Measurements from ENCODE around the gene DEFB129. TPM values are rescaled to one million over a fixed set of nuclear protein-coding genes. Genes with fewer than 3 reads are reported as not detected.
A peak's percentile ranks its signal among the peaks of the same experiment; 100 is the strongest.

DEFB129 gene
- total and polyA plus RNA-seq, 2 experiments from 2014 or later: not detected

GRCh38 chr20:266596-267562, 39.8 kb downstream of the DEFB129 start:
- Histone ChIP-seq H3K4me1 (ENCODE audit: insufficient read depth) (0 out of 2 replicates have a peak, but pooled peaks cover 4% of the 10 kb centered on the region), H3K4me2 (peak overlapping the region; percentile 78), H3F3A (replicated peaks; ENCODE audit: low read depth) (no peaks in the 10 kb centered on the region), H2AFZ (peak overlapping the region; percentile 96), H3K27ac (ENCODE audit: low read depth) (no peak overlapping the region), H4K20me1 (replicated peaks; ENCODE audit: insufficient read depth) (peaks cover 6% of the 10 kb centered on the region; the same call in 1 of the 2 replicates), H3K79me2 (replicated peaks; ENCODE audit: insufficient read depth) (no peaks in the 10 kb centered on the region), H3K36me3 (ENCODE audit: insufficient read depth) (no peaks in the 10 kb centered on the region), H3K27me3 (ENCODE audit: insufficient read depth) (peaks cover 53% of the 10 kb centered on the region), H3K4me3 (peak overlapping the region; percentile 55), H3K9me2 (ENCODE audit: insufficient read depth) (0 out of 2 replicates have a peak, but pooled peaks cover 2% of the 10 kb centered on the region)
- Mint-ChIP-seq H3K27ac (peak overlapping the region; percentile 85), H3K4me1 (peaks cover 7% of the 10 kb centered on the region), H3K4me3 (peak overlapping the region; percentile 72), H3K27me3 (ENCODE audit: insufficient read depth, low read depth, poor library complexity) (peaks cover 35% of the 10 kb centered on the region), H3K9me3 (peaks cover 5% of the 10 kb centered on the region; the same call in 2 of the 3 replicates), H3K36me3 (ENCODE audit: low read depth) (0 out of 3 replicates have a peak, but pooled peaks cover 4% of the 10 kb centered on the region)
- DNase-seq (ENCODE audit: low spot score): peak; percentile 98
- peak; percentile 94 for ATAC-seq
- peak; percentile 3; the same call in 1 of the 2 replicates for TF ChIP-seq CREB1 (CRISPR knock-in tag; IDR thresholded peaks at IDR 0.05; ENCODE audit: low read depth)
- no peak for TF ChIP-seq STAT1 (IDR thresholded peaks at IDR 0.05; ENCODE audit: unreplicated experiment)
- peak; percentile 64; the same call in 1 of the 2 replicates for TF ChIP-seq POLR2AphosphoS5 (IDR thresholded peaks at IDR 0.05; ENCODE audit: low read depth)
- peak; percentile 93 to 94 for TF ChIP-seq CTCF (conservative IDR thresholded peaks at IDR 0.05; ENCODE audit: low read depth in 2 of 2)

GRCh38 chr20:270517-270916, 43.5 kb downstream of the DEFB129 start:
- H3K4me1 ChIP-seq (ENCODE audit: insufficient read depth): 0 out of 2 replicates have a peak, but pooled peaks cover 4% of the 10 kb centered on the region
- H3K27ac Mint-ChIP-seq: no peak overlapping the region
- 0 out of 2 replicates have a peak, but pooled peaks cover 2% of the 10 kb centered on the region for H3K9me2 ChIP-seq (ENCODE audit: insufficient read depth)
- peaks cover 7% of the 10 kb centered on the region for H3K4me1 Mint-ChIP-seq
- peaks cover 8% of the 10 kb centered on the region for H4K20me1 ChIP-seq (replicated peaks; ENCODE audit: insufficient read depth)
- H3K27ac ChIP-seq (ENCODE audit: low read depth): no peak overlapping the region
- H3K9me3 Mint-ChIP-seq: peaks cover 5% of the 10 kb centered on the region; the same call in 2 of the 3 replicates
- no peaks in the 10 kb centered on the region for H3F3A ChIP-seq (replicated peaks; ENCODE audit: low read depth)
- no peak overlapping the region for H2AFZ ChIP-seq
- H3K36me3 ChIP-seq (ENCODE audit: insufficient read depth): no peaks in the 10 kb centered on the region
- no peaks in the 10 kb centered on the region for H3K79me2 ChIP-seq (replicated peaks; ENCODE audit: insufficient read depth)
- ATAC-seq (no peak), DNase-seq (ENCODE audit: low spot score) (no peak)
- peaks cover 25% of the 10 kb centered on the region for H3K27me3 Mint-ChIP-seq (ENCODE audit: insufficient read depth, low read depth, poor library complexity)
- no peak overlapping the region for H3K4me3 ChIP-seq
- peaks cover 20% of the 10 kb centered on the region for H3K27me3 ChIP-seq (ENCODE audit: insufficient read depth)
- H3K4me3 Mint-ChIP-seq: no peak overlapping the region
- no peak overlapping the region for H3K4me2 ChIP-seq
- H3K36me3 Mint-ChIP-seq (ENCODE audit: low read depth): peaks cover 16% of the 10 kb centered on the region
- no peak for TF ChIP-seq CREB1 (CRISPR knock-in tag; IDR thresholded peaks at IDR 0.05; ENCODE audit: low read depth)
- no peak for TF ChIP-seq JUNB (IDR thresholded peaks at IDR 0.05; ENCODE audit: unreplicated experiment)
- TF ChIP-seq EZH2phosphoT487 (IDR thresholded peaks at IDR 0.05; ENCODE audit: unreplicated experiment): no peak
- no peak for TF ChIP-seq STAT1 (IDR thresholded peaks at IDR 0.05; ENCODE audit: unreplicated experiment)
- no peak for TF ChIP-seq ZNF462 (CRISPR knock-in tag; IDR thresholded peaks at IDR 0.05)
- TF ChIP-seq EZH2 (IDR thresholded peaks at IDR 0.05; ENCODE audit: low read depth, unreplicated experiment): no peak
- TF ChIP-seq POLR2AphosphoS5 (IDR thresholded peaks at IDR 0.05; ENCODE audit: low read depth): no peak
- no peak for TF ChIP-seq ETS1 (IDR thresholded peaks at IDR 0.05)
- no peak for TF ChIP-seq NANOG (IDR thresholded peaks at IDR 0.05; ENCODE audit: borderline replicate concordance)

Measured in GM23338 (cell line).